ENCODE measurements around the gene SPARCL1.

DNA sequence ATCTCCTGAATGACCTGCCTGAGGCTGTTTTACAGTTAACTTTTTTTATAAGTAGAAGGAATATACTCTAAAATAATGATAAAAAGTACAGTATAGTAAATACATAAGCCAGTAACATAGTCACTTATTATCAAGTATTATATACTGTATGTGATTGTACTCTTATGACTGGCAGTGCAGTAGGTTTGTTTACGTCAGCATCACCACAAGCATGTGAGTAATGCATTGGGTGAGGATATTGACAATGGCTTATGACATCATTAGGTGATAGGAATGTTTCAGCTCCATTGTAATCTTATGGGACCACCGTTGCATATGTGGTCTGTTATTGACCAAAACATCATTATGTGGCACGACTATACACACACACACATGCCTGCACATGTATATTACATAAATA is 86.3 kb downstream of the SPARCL1 start:
- TF ChIP-seq GATA3 (IDR thresholded peaks at IDR 0.05; ENCODE audit: low read depth, low read length) (no peak), GATA2 (IDR thresholded peaks at IDR 0.05; ENCODE audit: low read depth, low read length) (no peak)

All from SH-SY5Y (cell line).